ENCODE measurements around the gene CISD2.
"Not testable (repeated sequence)": the region's sequence is repeated elsewhere in the genome, so short reads cannot be mapped to it uniquely, and the experiment has no call there.

GRCh38 chr4:102878349-102878748 lies 9.6 kb downstream of the CISD2 start:
- not testable (repeated sequence) for TF ChIP-seq CTCF (conservative IDR thresholded peaks at IDR 0.05 in 1 of 2, IDR thresholded peaks at IDR 0.05 in 1 of 2; ENCODE audit: low read depth in 1 of 2, low read length in 2 of 2); EZH2 (IDR thresholded peaks at IDR 0.05; ENCODE audit: low read length, missing control alignments)

Measured in fibroblast of lung (primary cell).